Measurements from ENCODE around the gene NDC1. TPM values are rescaled to one million over a fixed set of nuclear protein-coding genes. Genes with fewer than 3 reads are reported as not detected.

Gene NDC1
- total and polyA plus RNA-seq, 2 of the 4 experiments (the other 2 are of a cell fraction) = 11.8 to 33.9 TPM

GRCh38 chr1:53717025-53717804 is 120.9 kb downstream of the NDC1 start:
- H2AK5ac ChIP-seq (ENCODE audit: low read depth, low read length) = no peak overlapping the region
- no peak overlapping the region for H2AK9ac ChIP-seq (replicated peaks; ENCODE audit: low read depth, low read length, poor library complexity)
- DNase-seq (no peak), ATAC-seq (ENCODE audit: low read depth) (no peak)
- no peak overlapping the region for H2BK20ac ChIP-seq (ENCODE audit: low read depth, low read length)
- no peak overlapping the region for H2BK120ac ChIP-seq (ENCODE audit: low read depth, low read length)
- in situ Hi-C loops (cut with MboI; ENCODE audit: low sequenced_read_pairs) = no loop called here
- no TSS peak for BruUV-seq (replicated peaks)
- H3K14ac ChIP-seq (replicated peaks; ENCODE audit: low read depth, low read length) = no peak overlapping the region
- H2BK5ac ChIP-seq (ENCODE audit: low read depth, low read length, poor library complexity, severe bottlenecking) = no peak overlapping the region
- no peak overlapping the region for H2BK15ac ChIP-seq (ENCODE audit: low read depth, low read length)
- intact Hi-C loops (cut with micrococcal nuclease) = no loop called here
- H3K4me2 ChIP-seq (ENCODE audit: low read depth, low read length) = no peak overlapping the region
- H3K9me1 ChIP-seq (ENCODE audit: insufficient read depth, low read length) = peaks cover 11% of the 10 kb centered on the region
- H3K4me3 ChIP-seq (ENCODE audit: insufficient read depth, low read depth, low read length) = no peak overlapping the region
- peaks cover 13% of the 10 kb centered on the region for H4K20me1 ChIP-seq (ENCODE audit: insufficient read depth, low read length)
- no peak overlapping the region for H3K23ac ChIP-seq (ENCODE audit: low read depth, low read length)
- no peak overlapping the region for H3K18ac ChIP-seq (ENCODE audit: low read depth, low read length)
- ChIA-PET POLR2A (ENCODE audit: unreplicated experiment) (no interaction called here), CTCF (interaction anchor here (0.9 kb wide), 1 partner anchor 43 kb away, joined by 4 read pairs; no protein-coding TSS in a partner anchor)
- no peaks in the 10 kb centered on the region for H3K36me3 ChIP-seq (ENCODE audit: control insufficient read depth, insufficient read depth, low read length)
- dilution Hi-C loops (cut with HindIII; ENCODE audit: low sequenced_read_pairs, unreplicated experiment) = no loop called here
- H2AFZ ChIP-seq (replicated peaks; ENCODE audit: low read length, poor library complexity) = no peak overlapping the region
- no peak overlapping the region for H4K91ac ChIP-seq (ENCODE audit: insufficient read depth, low read depth, low read length)
- no peak overlapping the region for H3K4ac ChIP-seq (ENCODE audit: low read depth, low read length)
- H3K56ac ChIP-seq (ENCODE audit: extremely low read depth, insufficient read depth, low read length) = no peak overlapping the region
- H3K9ac ChIP-seq (ENCODE audit: low read depth, low read length) = no peak overlapping the region
- 100% methylated on average over 2 of the region's 6 CpGs; no CpG with 5 or more reads in 1 of the 2 experiments for WGBS, 2 experiments (ENCODE audit: extremely low coverage in 2 of 2, insufficient read length in 1 of 2)
- H4K8ac ChIP-seq (ENCODE audit: low read depth in 2 of 2, low read length in 2 of 2) = no peak overlapping the region
- H3K27ac ChIP-seq (ENCODE audit: insufficient read depth, low read length) = no peak overlapping the region
- H3K27me3 ChIP-seq (ENCODE audit: control insufficient read depth, insufficient read depth, low read length) = no peaks in the 10 kb centered on the region
- H4K5ac ChIP-seq (ENCODE audit: low read depth, low read length) = no peak overlapping the region
- peaks cover 6 to 14% of the 10 kb centered on the region in 2 experiments; a peak in 2 of 4 replicates for H3K79me1 ChIP-seq (ENCODE audit: low read depth in 1 of 2, low read length in 2 of 2)
- peaks cover 3% of the 10 kb centered on the region; the same call in 1 of the 2 replicates for H3K4me1 ChIP-seq (ENCODE audit: control insufficient read depth, insufficient read depth, low read length)
- H3K9me3 ChIP-seq (ENCODE audit: control insufficient read depth, insufficient read depth, low read length) = no peaks in the 10 kb centered on the region
- TF ChIP-seq ELK1 (IDR thresholded peaks at IDR 0.05; ENCODE audit: borderline replicate concordance, low read depth, low read length) = no peak
- no peak for TF ChIP-seq NFE2L2 (IDR thresholded peaks at IDR 0.05; ENCODE audit: low read depth, low read length)
- no peak for TF ChIP-seq SMC3 (IDR thresholded peaks at IDR 0.05; ENCODE audit: low read depth, low read length)
- TF ChIP-seq USF2 (IDR thresholded peaks at IDR 0.05; ENCODE audit: low read depth, low read length) = no peak
- no peak for TF ChIP-seq MAZ (IDR thresholded peaks at IDR 0.05; ENCODE audit: borderline replicate concordance, low read depth, low read length)
- no peak for TF ChIP-seq CHD1 (IDR thresholded peaks at IDR 0.05; ENCODE audit: low read depth, low read length)
- TF ChIP-seq RAD21 (IDR thresholded peaks at IDR 0.05; ENCODE audit: low read length) = no peak
- no peak for TF ChIP-seq CTCF (conservative IDR thresholded peaks at IDR 0.05; ENCODE audit: low read depth, low read length)
- no peak for TF ChIP-seq RFX5 (IDR thresholded peaks at IDR 0.05; ENCODE audit: low read depth, low read length)
- no peak for TF ChIP-seq RCOR1 (IDR thresholded peaks at IDR 0.05; ENCODE audit: insufficient replicate concordance, low read length)
- TF ChIP-seq POLR2A (IDR thresholded peaks at IDR 0.05; ENCODE audit: low read depth, low read length) = no peak
- no peak for TF ChIP-seq CEBPB (IDR thresholded peaks at IDR 0.05; ENCODE audit: low read depth, low read length)
- TF ChIP-seq FOS (IDR thresholded peaks at IDR 0.05; ENCODE audit: low read depth, low read length) = no peak
- no peak for TF ChIP-seq BHLHE40 (IDR thresholded peaks at IDR 0.05; ENCODE audit: low read depth, low read length)
- no peak for TF ChIP-seq MAFK (IDR thresholded peaks at IDR 0.05; ENCODE audit: low read depth, low read length)

Measured in IMR-90 (cell line).